NCI-H187 (cell line): ENCODE measurements around the gene DCAF16.
"Not testable (repeated sequence)": the region's sequence is repeated elsewhere in the genome, so short reads cannot be mapped to it uniquely, and the experiment has no call there.

Source experiments
- DNase-seq, 2 experiments: peaks; one replicate each; lab custom pipeline; 2025; lab: John Stamatoyannopoulos, UW

Gene DCAF16

DNA sequence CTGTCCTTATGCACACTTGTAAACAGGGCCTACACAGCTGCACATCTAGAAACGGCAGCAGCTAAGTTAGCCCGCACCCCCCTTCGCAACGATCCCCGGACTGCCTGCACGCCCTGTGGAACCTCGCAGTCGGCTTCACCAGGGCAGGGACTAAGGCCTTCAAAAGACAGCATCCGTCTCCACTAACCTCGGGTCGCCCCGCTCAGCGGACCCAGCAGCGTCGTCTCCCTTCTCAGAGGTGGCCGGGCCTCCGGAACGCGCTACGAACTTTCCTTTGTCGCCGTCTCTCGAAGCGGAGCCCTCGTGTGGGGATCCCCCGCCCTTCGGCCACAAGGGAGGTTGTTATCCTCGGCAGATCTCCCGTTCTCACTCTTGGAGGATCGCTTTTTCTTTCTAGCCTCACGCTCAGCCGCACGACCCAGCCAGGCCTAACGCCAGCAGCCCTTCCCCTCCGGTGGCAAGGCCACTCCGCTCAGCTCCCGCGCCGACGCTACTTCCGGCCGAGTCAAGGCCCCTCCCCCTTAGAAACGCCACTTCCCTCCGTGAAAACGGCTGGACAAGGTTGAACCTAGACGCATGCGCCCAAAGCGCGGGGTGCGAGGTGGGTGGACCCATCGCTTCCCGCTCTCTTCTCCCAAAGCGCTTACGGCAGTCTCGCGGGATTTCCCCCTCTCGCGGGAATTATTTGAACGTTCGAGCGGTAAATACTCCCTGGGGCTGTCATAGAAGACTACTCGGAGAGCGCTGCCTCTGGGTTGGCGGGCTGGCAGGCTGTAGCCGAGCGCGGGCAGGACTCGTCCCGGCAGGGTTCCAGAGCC lies at the start of gene DCAF16, which contains the start of gene NCAPG:
DCAF16 (minus strand) TSS at position 498 of the 818 bp plus-strand sequence. CDS start 6,616 bp downstream, outside the sequence.
NCAPG (plus strand) TSS at position 720 of the 818 bp plus-strand sequence. CDS start 99 bp downstream, outside the sequence.
- DNase-seq, result peak; percentile 99 to 100

DNA sequence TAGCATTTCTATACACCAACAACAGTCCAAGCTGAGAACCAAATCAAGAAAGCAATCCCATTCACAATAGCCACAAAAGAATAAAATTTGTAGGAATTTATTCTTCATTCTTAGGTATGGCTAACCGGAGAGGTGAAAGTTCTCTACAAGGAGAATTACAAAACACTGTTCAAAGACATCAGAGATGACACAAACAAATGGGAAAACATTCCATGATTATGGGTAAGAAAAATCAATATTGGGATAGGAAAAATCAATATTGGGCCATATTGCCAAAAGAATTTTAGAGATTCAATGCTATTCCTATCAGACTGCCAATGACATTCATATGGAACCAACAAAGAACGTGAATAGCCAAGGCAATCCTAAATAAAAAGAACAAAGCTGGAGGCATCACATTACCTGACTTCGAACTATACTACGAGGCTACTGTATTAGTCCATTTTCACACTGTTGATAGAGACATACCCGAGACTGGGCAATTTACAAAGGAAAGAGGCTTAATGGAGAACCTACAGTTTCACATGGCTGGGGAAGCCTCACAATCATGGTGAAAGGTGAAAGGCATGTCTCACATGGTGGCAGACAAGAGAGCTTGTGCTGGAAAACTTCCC lies 49.3 kb upstream of the DCAF16 start:
- DNase-seq, result no peak

DNA sequence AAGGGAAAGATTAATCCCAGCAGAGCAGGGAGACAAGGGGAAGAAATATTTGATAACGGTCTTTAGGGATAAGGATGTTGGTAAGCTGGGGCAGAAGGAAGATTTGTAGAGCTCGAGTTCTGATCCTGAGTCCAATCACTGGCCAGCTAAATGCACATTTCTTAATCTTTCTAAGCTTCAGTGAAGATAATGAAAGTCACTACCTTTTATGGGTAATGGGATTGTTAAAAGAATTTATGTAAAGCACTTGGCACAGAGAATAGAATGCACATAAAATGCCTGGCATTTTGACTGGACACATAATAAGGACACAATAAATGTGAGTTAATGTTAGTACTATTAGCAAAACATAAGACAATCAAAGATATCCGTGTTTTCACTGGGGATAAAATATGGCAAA lies 43.5 kb upstream of the DCAF16 start:
- no peak for DNase-seq

DNA sequence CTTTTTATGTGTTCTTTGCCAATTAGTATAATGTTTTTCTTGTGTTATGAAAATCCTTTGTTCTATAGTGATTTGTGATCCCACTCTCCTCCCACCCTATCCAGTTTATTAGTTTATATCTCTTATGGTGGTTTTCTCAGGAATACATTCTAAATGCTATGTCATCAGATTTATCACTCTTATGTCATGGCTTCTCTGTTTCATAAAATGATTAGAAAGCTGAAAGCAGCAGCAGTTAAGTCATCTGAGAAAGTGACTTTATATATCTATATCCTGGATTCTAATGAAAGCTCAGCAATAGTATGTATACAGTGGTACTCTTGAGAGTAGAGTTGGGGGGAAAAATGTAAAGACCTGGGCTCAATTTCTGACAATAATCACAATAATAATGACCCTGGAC lies 41.4 kb upstream of the DCAF16 start:
- no peak for DNase-seq

DNA sequence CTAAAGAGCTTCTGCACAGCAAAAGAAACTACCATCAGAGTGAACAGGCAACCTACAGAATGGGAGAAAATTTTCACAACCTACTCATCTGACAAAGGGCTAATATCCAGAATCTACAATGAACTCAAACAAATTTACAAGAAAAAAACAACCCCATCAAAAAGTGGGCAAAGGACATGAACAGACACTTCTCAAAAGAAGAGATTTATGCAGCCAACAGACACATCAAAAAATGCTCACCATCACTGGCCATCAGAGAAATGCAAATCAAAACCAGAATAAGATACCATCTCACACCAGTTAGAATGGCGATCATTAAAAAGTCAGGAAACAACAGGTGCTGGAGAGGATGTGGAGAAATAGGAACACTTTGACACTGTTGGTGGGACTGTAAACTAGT lies 39.7 kb upstream of the DCAF16 start:
- DNase-seq, result not testable (repeated sequence)

DNA sequence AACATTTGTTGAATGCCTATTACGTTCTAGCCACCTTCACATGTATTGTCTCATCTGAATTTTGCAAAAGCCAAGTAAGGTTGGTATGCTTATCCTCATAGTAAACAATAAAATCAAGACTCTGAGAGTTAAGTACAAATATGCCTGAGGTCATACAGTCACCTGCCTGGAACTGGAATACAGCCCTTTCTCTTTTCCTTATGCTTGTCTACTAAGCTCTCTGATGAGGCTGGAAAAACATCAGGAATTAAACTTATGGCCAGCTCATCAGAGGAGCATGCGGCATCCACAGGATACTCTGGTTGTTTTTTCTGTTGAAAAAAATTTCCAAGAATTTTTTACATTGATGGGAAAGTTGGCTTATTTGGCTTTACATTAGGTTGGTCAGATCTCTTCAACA lies 35.7 kb upstream of the DCAF16 start:
- no peak for DNase-seq

DNA sequence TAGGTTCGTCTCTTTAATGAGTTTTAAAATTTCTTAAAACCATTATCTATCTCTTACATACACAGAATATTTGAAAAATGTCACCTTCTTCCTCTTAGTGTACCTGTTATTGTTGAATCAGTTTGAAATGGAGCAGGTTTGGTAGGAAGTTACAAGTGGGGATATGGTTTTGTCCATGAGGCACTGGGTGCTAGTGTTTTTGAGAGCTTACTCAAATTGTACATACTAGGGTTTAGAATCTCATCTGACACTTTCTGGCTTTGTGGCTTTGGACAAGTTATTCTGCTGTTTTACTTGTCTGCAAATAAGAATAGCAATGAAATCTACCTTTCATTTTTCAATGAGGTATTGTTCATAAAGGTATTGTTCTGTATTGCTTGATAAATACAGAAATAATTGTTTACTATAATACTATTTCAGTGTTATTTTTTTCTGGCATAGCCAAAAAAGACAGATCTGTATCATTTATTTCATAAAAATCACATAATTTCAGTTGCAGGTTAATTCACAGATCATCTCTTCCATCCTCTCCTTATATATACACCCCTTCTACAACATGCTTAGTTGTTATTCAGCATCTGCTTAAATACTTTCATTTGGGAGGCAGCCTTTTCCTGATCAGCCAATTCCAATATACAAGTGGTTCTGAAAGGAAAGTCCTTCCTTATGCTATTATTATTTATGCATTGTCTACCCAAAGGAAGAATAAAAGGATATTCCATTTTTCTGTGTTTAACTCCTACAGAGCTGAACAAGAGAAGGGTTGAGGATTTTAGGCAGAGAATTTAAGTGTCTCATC lies 13.5 kb upstream of the DCAF16 start:
- DNase-seq, result no peak

DNA sequence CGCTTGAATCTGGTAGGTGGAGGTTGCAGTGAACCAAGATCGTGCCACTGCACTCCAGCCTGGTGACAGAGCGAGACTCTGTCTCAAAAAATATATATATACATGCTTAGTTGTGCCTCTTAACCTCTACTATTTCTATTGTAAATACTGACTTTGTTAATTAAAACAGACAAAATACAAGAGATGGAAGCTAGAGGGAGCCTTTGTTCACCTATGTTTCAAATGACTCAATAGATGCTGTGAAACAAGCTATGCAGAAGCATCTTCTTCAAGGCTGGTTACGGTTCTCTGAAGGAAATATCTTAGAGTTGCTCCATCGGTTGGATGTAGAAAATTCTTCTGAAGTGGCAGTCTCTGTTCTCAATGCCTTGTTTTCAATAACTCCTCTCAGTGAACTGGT lies 6.5 kb upstream of the DCAF16 start:
- DNase-seq, result no peak

DNA sequence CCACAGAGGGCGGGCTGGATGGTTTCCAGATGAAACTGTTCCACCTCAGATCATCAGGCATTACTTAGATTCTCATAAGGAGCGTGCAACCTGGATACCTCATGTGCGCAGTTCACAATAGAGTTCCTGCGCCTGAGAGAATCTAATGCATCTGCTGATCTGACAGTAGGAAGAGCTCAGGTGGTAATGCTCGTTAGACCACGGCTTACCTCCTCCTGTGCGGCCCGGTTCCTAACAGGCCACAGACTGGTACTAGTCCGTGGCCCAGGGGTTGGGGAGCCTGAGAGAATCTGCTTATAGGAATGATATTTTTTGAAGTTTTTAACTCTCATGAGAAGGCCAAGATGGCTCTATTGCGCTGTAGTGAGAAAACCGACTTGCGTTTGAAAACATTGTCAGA lies 5.6 kb upstream of the DCAF16 start:
- no peak for DNase-seq

DNA sequence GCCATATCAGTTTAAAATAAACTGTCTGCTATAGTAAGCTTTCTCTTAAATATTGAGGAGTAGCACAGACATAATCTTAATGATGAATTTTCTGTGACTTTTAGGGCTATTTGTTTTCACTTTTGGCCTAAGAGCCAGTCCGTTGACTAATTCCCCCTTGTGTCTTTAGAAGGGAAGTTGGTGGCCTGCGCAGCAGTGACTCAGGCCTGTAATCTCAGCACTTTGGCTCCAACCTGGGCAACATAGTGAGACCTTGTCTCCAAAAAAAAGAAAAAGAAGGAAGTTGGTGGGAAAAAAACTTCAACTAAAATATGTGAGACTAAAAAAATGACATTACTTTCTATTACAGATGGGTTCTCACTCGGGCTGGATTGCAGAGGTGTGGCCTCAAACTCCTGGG lies 3.6 kb upstream of the DCAF16 start:
- DNase-seq, result no peak

DNA sequence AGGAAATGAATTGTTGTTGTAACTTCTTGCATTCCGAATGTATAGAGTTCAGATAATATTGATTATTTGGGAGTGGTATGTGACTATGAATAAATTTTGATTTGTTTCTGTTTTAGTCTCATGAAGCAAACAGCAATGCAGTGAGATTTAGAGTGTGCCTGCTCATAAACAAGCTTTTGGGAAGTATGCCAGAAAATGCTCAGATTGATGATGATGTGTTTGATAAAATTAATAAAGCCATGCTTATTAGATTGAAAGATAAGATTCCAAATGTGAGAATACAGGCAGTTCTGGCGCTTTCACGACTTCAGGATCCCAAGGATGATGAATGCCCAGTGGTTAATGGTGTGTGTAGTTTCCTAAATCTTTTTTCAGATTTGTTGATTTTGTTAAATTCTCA lies 2.2 kb upstream of the DCAF16 start:
- DNase-seq, result no peak

DNA sequence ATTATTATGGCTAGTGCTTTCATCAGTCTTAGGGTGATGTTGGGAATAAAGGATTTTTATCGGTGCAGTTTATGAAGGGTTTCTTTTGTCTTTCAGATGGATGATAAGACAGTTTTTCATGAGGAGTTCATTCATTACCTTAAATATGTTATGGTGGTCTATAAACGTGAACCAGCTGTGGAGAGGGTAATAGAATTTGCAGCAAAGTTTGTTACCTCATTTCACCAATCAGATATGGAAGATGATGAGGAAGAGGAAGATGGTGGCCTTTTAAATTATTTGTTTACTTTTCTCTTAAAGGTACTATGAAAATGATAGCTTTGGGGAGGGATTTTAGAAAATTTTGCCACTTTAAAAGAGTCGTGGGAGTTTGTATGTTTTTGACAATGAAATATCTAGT lies 1.6 kb upstream of the DCAF16 start:
- no peak for DNase-seq

DNA sequence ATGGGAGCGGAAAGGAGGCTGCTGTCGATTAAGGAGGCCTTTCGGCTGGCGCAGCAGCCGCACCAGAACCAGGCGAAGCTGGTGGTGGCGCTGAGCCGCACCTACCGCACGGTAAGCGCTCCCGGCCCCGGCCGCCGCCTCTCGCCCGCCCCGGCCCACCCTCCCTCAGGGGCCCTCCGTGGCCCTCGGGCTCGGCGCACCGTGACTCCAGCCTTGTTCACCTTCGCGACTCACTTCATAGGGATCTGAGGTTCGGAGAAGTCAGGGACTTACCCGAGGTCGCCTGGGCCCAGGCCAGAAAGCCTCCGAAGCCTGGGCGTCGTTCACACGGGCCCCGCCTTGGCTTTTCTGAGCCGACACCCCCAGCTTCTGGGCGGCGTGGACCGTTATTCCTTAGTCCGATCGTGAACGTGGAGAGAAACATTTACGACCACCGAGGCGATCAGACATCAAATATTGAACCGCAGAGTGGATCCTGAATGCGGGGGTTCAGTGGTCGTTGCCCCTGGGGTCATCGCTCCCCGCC lies 584 bp upstream of the DCAF16 start:
- DNase-seq, result no peak

DNA sequence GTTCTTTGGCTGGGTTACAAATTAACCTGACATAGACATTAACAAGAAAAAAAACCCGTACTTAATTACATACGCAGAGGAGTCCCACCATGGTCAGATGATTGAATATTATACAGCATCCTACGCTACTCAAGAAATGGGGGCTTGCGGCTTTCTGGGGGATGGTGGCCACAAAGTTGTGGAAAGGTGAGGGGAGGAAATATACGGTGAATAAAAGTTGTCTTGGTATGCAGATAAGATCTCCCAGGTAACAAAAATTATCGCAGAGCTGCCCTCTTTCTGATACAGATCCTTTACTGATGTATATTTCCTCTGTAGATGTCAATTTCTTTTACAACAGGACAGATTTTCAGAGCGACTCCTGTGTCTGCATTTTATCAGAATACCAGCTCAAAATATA lies 890 bp downstream of the DCAF16 start:
- DNase-seq, result no peak

DNA sequence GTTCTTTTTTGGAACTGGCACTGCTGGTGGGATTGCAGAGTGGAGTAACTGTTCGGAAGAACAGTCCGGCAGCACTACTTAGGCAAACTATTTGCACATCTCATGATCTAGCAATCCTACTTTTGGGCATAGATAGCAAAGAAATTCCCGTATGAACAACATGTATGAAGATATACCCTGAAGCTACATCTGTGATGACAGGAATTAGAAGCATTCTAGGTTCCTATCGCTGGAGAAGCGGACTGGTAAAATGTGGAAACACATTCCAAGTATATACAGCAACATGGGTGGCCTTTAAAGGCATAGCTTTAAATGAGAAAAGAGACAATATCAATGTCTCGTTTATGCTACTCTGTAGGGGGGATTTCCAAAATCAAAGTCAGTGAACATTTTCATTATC lies 3.1 kb downstream of the DCAF16 start:
- DNase-seq, result no peak

DNA sequence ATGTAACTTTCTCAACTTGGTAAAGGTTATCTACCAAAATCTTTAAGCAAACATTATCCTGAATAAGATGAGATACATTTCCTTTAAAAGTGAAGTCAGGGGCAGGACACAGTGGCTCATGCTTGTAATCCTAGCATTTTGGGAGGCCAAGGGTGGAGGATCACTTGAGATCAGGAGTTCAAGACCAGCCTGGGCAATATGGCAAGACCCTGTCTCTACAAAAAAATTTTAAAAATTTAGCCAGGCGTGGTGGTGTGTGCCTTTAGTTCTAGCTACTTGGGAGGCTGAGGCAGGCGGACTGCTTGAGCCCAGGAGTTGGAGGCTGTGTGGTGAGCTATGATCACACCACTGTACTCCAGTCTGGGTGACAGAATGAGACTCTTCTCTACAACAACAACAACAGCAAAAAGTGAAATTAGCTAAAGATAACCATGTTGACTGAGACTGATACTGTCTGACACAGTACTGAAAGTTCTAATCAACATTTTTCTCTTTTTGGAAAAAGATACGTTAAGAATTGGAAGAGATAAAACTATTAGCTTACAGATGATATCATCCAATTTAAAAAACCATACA lies 4.9 kb downstream of the DCAF16 start:
- DNase-seq, result no peak

DNA sequence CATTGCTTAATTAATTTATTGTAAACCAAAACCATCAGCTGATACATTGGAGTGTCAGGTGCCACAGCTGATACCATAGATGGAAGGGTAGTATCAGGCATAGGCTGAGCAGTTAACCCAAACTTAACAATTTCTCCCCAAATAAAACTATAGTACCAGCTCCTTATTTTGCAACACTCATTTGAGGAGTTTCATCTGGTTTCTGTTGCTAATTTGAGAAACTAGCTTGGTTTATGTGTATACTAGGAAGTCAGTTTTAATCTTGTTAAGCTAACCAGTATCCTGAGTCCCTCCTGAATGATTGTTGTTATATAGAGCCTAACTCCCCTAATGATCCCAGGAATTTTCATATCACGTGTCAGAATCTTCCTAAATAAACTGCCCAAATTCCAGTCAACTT lies 12.7 kb downstream of the DCAF16 start:
- DNase-seq, result no peak

DNA sequence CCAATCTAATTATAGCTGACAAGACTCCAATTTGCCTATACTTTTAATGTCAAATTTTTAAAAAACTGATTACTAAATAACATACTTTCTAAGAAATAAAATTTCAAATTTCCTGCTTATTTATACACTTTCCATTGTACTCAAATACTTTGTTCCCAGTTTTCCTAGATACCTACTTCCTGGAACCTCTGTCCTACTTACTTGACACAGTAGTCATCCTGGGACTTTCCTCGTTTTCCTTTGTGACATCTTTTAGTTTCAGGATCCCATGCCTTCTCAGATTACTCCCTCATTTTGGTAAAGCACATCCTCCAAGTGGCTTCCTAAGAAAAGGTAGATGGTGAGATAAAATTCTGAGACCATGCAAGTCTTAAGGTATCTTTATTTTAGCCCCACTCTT lies 15.8 kb downstream of the DCAF16 start:
- DNase-seq, result no peak

DNA sequence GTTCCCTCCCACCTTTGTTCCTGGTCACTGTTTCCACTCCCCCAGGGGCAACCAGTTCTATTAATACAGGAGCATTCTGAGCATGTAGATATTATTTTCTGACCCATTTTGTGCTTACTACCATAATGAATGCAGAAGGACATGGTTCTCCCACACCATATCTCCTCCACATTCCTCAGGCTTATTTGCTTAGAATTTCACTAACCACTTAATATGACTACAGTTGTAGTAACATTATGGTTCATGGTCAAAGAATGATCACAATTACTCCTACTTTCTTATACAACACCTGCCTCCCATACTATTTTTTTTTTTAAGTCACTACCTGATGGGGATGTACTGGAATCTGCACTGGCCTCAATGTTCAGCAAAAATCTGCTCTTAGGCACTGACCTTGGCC lies 21.6 kb downstream of the DCAF16 start:
- DNase-seq, result no peak

DNA sequence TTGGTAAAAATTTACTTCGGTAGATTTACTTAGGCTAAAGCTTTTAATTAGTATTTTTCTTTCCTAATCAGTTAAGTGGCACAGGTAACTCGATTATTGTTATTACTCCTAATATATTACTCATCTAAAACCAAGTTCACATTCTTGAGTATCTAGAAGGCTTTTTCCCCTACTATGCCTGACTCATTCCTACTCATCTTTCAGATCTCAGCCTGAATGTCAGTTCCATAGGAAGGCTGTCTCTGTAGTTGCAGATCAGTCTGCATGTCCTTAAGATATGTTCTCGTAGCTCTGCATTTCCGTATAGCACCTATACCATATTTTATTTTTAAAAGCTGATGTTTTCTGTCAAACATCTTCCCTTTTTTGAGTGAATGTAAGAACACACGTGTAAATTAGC lies 23.2 kb downstream of the DCAF16 start:
- DNase-seq, result no peak

DNA sequence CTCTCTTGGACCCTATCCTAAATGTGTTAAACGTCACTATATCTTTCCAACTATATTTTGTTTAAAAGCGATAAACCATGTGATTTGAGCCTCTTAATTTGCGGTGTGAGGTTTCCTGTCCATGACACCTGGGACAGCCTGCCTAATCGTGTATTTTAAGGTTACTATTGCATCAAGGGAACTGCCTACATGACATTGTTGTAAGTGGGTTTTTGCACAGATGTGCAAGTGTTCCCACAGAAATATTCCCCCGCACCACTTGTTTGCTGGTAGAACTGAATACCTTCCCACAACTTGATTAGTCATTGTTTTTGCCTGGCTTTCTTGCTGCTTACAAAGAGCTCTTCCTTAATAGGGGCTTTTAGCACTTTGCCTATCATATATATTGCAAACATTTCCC lies 24.0 kb downstream of the DCAF16 start:
- no peak for DNase-seq

DNA sequence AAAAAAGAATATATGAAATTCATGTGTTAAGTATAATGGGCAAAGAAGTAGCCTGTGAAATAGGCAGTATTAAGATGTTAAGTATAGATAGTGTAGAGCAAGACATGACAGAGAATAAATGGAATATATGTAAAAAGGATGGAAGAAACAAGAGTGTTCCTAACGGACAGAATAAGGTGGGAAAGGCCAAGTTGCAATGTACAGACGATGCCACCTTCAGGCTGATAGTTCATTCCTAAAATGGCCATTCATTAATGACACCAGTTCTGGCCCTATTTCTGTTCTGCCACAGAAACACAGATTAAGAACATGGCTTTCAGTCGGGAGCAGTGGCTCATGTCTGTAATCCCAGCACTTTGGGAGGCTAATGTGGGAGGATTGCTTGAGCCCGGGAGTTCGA lies 24.7 kb downstream of the DCAF16 start:
- no peak for DNase-seq
